Measurements from ENCODE around the gene TM9SF1. TPM values are rescaled to one million over a fixed set of nuclear protein-coding genes. Genes with fewer than 3 reads are reported as not detected.

TM9SF1 gene
- total and polyA plus RNA-seq, 9 of the 15 experiments (the other 6 are each of a cell fraction or from before 2014, with no cell fraction given), result 5.3 to 20.3 (median 11.8) TPM

DNA sequence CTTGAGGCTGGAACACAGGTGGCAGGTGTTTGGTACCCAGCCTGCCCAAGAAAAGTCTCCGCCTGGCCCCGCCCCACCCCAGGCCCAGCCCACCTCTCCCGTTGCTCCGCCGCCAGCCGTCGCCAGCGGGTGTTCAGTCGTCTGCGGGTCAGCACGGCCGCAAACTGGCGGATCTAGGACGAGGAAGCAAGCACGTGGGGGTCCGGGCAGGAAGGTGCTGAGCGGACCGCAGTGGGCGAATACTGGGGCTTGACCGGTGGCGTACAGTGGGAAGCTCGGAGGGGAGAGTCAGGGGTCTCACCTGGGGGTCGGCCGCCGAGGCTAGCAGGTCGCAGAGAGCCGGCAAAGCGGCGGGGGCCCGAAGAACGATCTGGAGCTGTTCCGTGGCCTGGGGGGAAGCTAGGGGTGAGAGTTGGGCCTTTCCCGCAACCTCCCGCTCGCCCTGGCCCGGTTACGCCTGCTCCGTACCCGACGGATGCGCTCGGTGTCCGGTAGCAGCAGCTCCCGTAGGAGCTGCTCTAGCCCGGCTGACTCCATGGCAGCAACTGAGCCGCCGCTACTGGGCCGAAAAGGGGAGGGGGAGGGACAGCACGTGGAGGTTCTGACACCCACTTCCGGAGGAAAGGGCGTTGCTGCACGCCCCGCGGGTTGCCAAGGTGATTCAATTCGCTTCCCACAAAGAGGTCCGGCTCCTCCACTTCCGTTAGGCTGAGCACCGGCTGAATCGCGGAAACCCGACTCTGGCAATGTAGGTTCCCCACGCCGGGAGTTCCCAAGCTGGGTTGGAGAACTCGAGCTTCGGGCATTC, 6.8 kb downstream of the TM9SF1 start, which contains the start of gene IPO4 (continued):
- TF ChIP-seq ZNF668 (CRISPR knock-in tag; IDR thresholded peaks at IDR 0.05) (no peak), TOE1 (IDR thresholded peaks at IDR 0.05; ENCODE audit: borderline replicate concordance) (peak; percentile 80; the same call in 1 of the 2 replicates), TOE1 (CRISPR knock-in tag; IDR thresholded peaks at IDR 0.05; ENCODE audit: borderline replicate concordance, low read depth) (no peak), ZNF830 (CRISPR knock-in tag; IDR thresholded peaks at IDR 0.05) (0 out of 2 replicates have a peak, but pooled peaks have one; percentile 70), ERF (CRISPR knock-in tag; IDR thresholded peaks at IDR 0.05) (no peak), NRF1 (conservative IDR thresholded peaks at IDR 0.05 in 1 of 2, IDR thresholded peaks at IDR 0.05 in 1 of 2) (peak; percentile 21 to 29; a peak in 1 of 4 replicates), MLLT1 (IDR thresholded peaks at IDR 0.05) (no peak), ZNF764 (CRISPR knock-in tag; IDR thresholded peaks at IDR 0.05; ENCODE audit: low read depth) (no peak), MITF (IDR thresholded peaks at IDR 0.05) (no peak), HOXB6 (CRISPR knock-in tag; IDR thresholded peaks at IDR 0.05; ENCODE audit: borderline replicate concordance) (no peak), ZNF407 (IDR thresholded peaks at IDR 0.05; ENCODE audit: low read depth) (no peak), ZBTB9 (CRISPR knock-in tag; IDR thresholded peaks at IDR 0.05) (0 out of 2 replicates have a peak, but pooled peaks have one; percentile 40)
- TF ChIP-seq, protein P1, sequence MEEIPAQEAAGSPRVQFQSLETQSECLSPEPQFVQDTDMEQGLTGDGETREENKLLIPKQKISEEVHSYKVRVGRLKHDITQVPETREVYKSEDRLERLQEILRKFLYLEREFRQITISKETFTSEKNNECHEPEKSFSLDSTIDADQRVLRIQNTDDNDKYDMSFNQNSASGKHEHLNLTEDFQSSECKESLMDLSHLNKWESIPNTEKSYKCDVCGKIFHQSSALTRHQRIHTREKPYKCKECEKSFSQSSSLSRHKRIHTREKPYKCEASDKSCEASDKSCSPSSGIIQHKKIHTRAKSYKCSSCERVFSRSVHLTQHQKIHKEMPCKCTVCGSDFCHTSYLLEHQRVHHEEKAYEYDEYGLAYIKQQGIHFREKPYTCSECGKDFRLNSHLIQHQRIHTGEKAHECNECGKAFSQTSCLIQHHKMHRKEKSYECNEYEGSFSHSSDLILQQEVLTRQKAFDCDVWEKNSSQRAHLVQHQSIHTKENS (CRISPR knock-in tag; IDR thresholded peaks at IDR 0.05), result no peak
